ENCODE results near the gene TTLL5.

DNA sequence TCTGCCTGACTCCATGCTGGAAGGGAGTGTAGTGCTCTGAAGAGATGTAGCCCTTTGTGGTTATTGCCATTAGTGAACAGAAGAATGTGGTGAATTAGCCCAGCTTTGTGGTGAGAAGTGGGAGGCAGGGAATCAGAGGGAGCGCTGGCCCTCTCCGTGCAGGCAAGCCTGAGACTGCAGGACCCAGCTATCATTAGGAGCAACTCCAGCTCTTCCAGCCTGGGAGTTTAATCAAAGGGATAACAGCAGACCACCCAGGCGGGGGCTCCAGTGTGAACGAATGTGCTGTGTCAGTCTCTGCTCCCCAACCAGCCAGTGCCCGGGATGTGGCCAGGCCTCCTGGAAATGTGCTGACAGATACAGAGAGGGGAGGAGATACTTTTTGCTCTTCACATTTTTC is 142.7 kb downstream of the TTLL5 start:
- TF ChIP-seq EGR1 (IDR thresholded peaks at IDR 0.05) (no peak), CEBPB (IDR thresholded peaks at IDR 0.05) (no peak), TCF12 (IDR thresholded peaks at IDR 0.05; ENCODE audit: low read depth) (no peak), NFIC (IDR thresholded peaks at IDR 0.05) (no peak), YY1 (IDR thresholded peaks at IDR 0.05; ENCODE audit: low read depth) (no peak), FOXM1 (IDR thresholded peaks at IDR 0.05; ENCODE audit: borderline replicate concordance, low read depth) (no peak)
- TF ChIP-seq, protein P1, sequence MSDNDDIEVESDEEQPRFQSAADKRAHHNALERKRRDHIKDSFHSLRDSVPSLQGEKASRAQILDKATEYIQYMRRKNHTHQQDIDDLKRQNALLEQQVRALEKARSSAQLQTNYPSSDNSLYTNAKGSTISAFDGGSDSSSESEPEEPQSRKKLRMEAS (IDR thresholded peaks at IDR 0.05) = no peak
